Liver (tissue), 3 donors: Measurements from ENCODE around the gene MED27.

Source experiments
- CTCF ChIP-seq: fragments of 150-350 bp; IDR thresholded peaks from 2 replicates; pipeline ENCODE4 v1.5.1; 2017; ENCODE audit warnings: improper control_type of control experiment, low read depth, low read length; ENCODE audit not compliant: missing input control
- NR2F2 ChIP-seq: IDR thresholded peaks from 2 replicates; pipeline ENCODE4 v1.6.1; 2016; ENCODE audit warnings: antibody characterized with exemption
- SP1 ChIP-seq: IDR thresholded peaks from 2 replicates; pipeline ENCODE4 v1.6.1; 2018; ENCODE audit warnings: antibody characterized with exemption, mild to moderate bottlenecking
- TAF1 ChIP-seq: conservative IDR thresholded peaks from 2 replicates; pipeline ENCODE4 v1.6.1; 2016; ENCODE audit warnings: antibody characterized with exemption, mild to moderate bottlenecking
- YY1 ChIP-seq: IDR thresholded peaks from 2 replicates; pipeline ENCODE4 v1.6.1; 2016; ENCODE audit warnings: antibody characterized with exemption, mild to moderate bottlenecking
- ZBTB33 ChIP-seq: IDR thresholded peaks from 2 replicates; pipeline ENCODE4 v1.6.1; 2016; ENCODE audit warnings: antibody characterized with exemption
- donor health status: healthy.
- donor health status: healthy.

- TF ChIP-seq SP1 (no peak), CTCF (no peak), NR2F2 (no peak), YY1 (no peak), TAF1 (no peak), ZBTB33 (no peak)
These were observed 228.3 kb downstream of the MED27 start for GRCh38 chr9:131851414-131851813.
